ENCODE results near the gene PLEKHM1. TPM values are rescaled to one million over a fixed set of nuclear protein-coding genes. Genes with fewer than 3 reads are reported as not detected.
A peak's percentile ranks its signal among the peaks of the same experiment; 100 is the strongest.
"Not testable (repeated sequence)": the region's sequence is repeated elsewhere in the genome, so short reads cannot be mapped to it uniquely, and the experiment has no call there.

PLEKHM1 gene
- total RNA-seq, 2 experiments from 2014 or later: 48.6 to 53.0 TPM

- Mint-ChIP-seq H3K4me3 (no peak overlapping the region), H3K36me3 (ENCODE audit: low read depth) (peaks cover 12% of the 10 kb centered on the region)
- POLR2A ChIA-PET: no interaction called here
Measured at GRCh38 chr17:45441526-45442310, 48.8 kb downstream of the PLEKHM1 start.

GRCh38 chr17:45440839-45441515 is 49.5 kb downstream of the PLEKHM1 start:
- H3K36me3 Mint-ChIP-seq (ENCODE audit: low read depth); H3K27ac Mint-ChIP-seq: not testable (repeated sequence)
- CTCF ChIA-PET: interaction anchor here (1.1 to 1.3 kb wide), 2 partner anchors 9 to 11 kb away, joined by 3 read pairs; no protein-coding TSS in a partner anchor

More at GRCh38 chr17:45441526-45442310, 48.8 kb downstream of the PLEKHM1 start:
- Mint-ChIP-seq H3K4me1 (peaks cover 36% of the 10 kb centered on the region), H3K27me3 (no peaks in the 10 kb centered on the region), H3K27ac (peak overlapping the region; percentile 36), H3K9me3 (no peaks in the 10 kb centered on the region)
- CTCF ChIA-PET: interaction anchor here (1.3 kb wide), 1 partner anchor 10 kb away, joined by 3 read pairs; no protein-coding TSS in a partner anchor
- no peak for DNase-seq

GRCh38 chr17:45440161-45440778 is 50.3 kb downstream of the PLEKHM1 start:
- Mint-ChIP-seq H3K27me3 (no peaks in the 10 kb centered on the region), H3K9me3 (no peaks in the 10 kb centered on the region), H3K27ac (peak overlapping the region; percentile 68), H3K4me1 (peaks cover 26% of the 10 kb centered on the region), H3K36me3 (ENCODE audit: low read depth) (peaks cover 7% of the 10 kb centered on the region), H3K4me3 (no peak overlapping the region)
- no peak for DNase-seq
- POLR2A ChIA-PET: no interaction called here
- CTCF ChIA-PET: interaction anchor here (1.1 to 1.3 kb wide), 2 partner anchors 9 to 11 kb away, joined by 3 read pairs; no protein-coding TSS in a partner anchor

More at GRCh38 chr17:45440839-45441515, 49.5 kb downstream of the PLEKHM1 start:
- H3K9me3 Mint-ChIP-seq, H3K27me3 Mint-ChIP-seq, POLR2A ChIA-PET, H3K4me3 Mint-ChIP-seq, DNase-seq: not testable (repeated sequence)
- H3K4me1 Mint-ChIP-seq: peaks cover 31% of the 10 kb centered on the region

- Mint-ChIP-seq H3K4me1 (peaks cover 20% of the 10 kb centered on the region), H3K9me3 (no peaks in the 10 kb centered on the region), H3K27ac (no peak overlapping the region), H3K4me3 (no peak overlapping the region), H3K36me3 (ENCODE audit: low read depth) (peaks cover 3% of the 10 kb centered on the region), H3K27me3 (no peaks in the 10 kb centered on the region)
- no peak for DNase-seq
- POLR2A ChIA-PET: no interaction called here
- CTCF ChIA-PET: no interaction called here
Measured at GRCh38 chr17:45438931-45439610, 51.5 kb downstream of the PLEKHM1 start.

- ChIA-PET POLR2A (no interaction called here), CTCF (no interaction called here)
- no peak for DNase-seq
- Mint-ChIP-seq H3K27me3 (no peaks in the 10 kb centered on the region), H3K4me1 (peaks cover 26% of the 10 kb centered on the region), H3K27ac (no peak overlapping the region), H3K4me3 (no peak overlapping the region), H3K9me3 (no peaks in the 10 kb centered on the region), H3K36me3 (ENCODE audit: low read depth) (peaks cover 3% of the 10 kb centered on the region)
Measured at GRCh38 chr17:45437465-45438283, 52.8 kb downstream of the PLEKHM1 start.

GRCh38 chr17:45436625-45437464 is 53.7 kb downstream of the PLEKHM1 start:
- Mint-ChIP-seq H3K36me3 (ENCODE audit: low read depth) (peaks cover 3% of the 10 kb centered on the region), H3K4me1 (peaks cover 26% of the 10 kb centered on the region), H3K27ac (no peak overlapping the region), H3K9me3 (no peaks in the 10 kb centered on the region), H3K4me3 (no peak overlapping the region), H3K27me3 (no peaks in the 10 kb centered on the region)
- POLR2A ChIA-PET: no interaction called here
- CTCF ChIA-PET: no interaction called here
- no peak for DNase-seq

GRCh38 chr17:45436161-45436560 is 54.4 kb downstream of the PLEKHM1 start:
- ChIA-PET CTCF (no interaction called here), POLR2A (no interaction called here)
- DNase-seq: no peak
- Mint-ChIP-seq H3K27ac (no peak overlapping the region), H3K4me1 (peaks cover 22% of the 10 kb centered on the region), H3K36me3 (ENCODE audit: low read depth) (peaks cover 3% of the 10 kb centered on the region), H3K9me3 (no peaks in the 10 kb centered on the region), H3K4me3 (no peak overlapping the region), H3K27me3 (no peaks in the 10 kb centered on the region)

- DNase-seq: no peak
- Mint-ChIP-seq H3K4me3 (no peak overlapping the region), H3K27ac (no peak overlapping the region), H3K36me3 (ENCODE audit: low read depth) (peaks cover 5% of the 10 kb centered on the region), H3K9me3 (no peaks in the 10 kb centered on the region), H3K27me3 (no peaks in the 10 kb centered on the region), H3K4me1 (peaks cover 22% of the 10 kb centered on the region)
- CTCF ChIA-PET: interaction anchor here (0.6 kb wide), 1 partner anchor 682 kb away, joined by 5 read pairs; no protein-coding TSS in a partner anchor
- POLR2A ChIA-PET: no interaction called here
Measured at GRCh38 chr17:45435481-45435880, 55.0 kb downstream of the PLEKHM1 start.

GRCh38 chr17:45433159-45433535 is 57.4 kb downstream of the PLEKHM1 start:
- Mint-ChIP-seq H3K4me1 (peaks cover 28% of the 10 kb centered on the region), H3K27ac (peak overlapping the region; percentile 64)
- CTCF ChIA-PET: no interaction called here

GRCh38 chr17:45432405-45433158 is 57.9 kb downstream of the PLEKHM1 start, which contains the start of gene ARHGAP27:
Gene ARHGAP27, minus strand, starts transcription at chr17:45432870. Its CDS starts 2,591 bp downstream, at chr17:45430279.
- CTCF ChIA-PET: interaction anchor here (1.4 kb wide), 1 partner anchor 8 kb away, joined by 3 read pairs; no protein-coding TSS in a partner anchor
- Mint-ChIP-seq H3K4me3 (peak within 1 kb of the TSS; percentile 79), H3K36me3 (ENCODE audit: low read depth) (peaks cover 11% of the 10 kb centered on the region), H3K27ac (peak within 1 kb of the TSS; percentile 82), H3K4me1 (peaks cover 32% of the 10 kb centered on the region), H3K27me3 (no peaks in the 10 kb centered on the region), H3K9me3 (no peaks in the 10 kb centered on the region)
- peak; percentile 47 for DNase-seq
- POLR2A ChIA-PET: no interaction called here

More at GRCh38 chr17:45433159-45433535, 57.4 kb downstream of the PLEKHM1 start:
- H3K9me3 Mint-ChIP-seq: no peaks in the 10 kb centered on the region
- peak overlapping the region; percentile 68 for H3K4me3 Mint-ChIP-seq
- DNase-seq: no peak
- H3K27me3 Mint-ChIP-seq: no peaks in the 10 kb centered on the region
- POLR2A ChIA-PET: no interaction called here
- peaks cover 11% of the 10 kb centered on the region for H3K36me3 Mint-ChIP-seq (ENCODE audit: low read depth)
